ENCODE measurements around the gene NLE1. TPM values are rescaled to one million over a fixed set of nuclear protein-coding genes. Genes with fewer than 3 reads are reported as not detected.

Gene NLE1
- polyA plus RNA-seq, 1 donor (not counting 4 experiments of a cell fraction or from before 2014, with no cell fraction given): 13.5 TPM

DNA sequence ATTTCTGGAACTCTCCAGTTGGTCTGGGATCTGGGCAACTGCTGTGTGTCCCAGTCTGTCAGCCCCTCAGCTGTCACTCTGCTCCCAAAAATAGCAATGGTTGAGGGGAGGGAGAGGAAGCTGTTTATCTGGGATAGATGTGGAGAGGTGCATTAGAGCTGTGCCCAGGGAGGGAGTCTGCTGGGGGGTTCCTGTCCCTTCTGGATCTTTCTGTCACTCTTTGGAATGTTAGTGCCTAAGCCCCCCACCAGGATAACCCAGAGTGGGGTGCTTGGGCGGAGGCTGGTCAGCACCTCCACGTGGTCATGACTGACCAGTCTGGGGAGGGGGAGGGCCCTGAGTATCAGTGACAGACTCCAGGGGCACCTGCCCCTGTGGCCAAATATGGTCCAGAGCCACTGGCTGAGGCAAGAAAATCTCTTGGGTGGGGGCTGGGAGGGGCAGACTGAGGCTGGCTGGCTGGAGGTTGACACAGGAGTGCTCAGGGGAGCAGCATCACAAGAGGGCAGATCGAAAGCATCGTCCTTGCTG, 5.3 kb upstream of the NLE1 start, which contains the start of gene UNC45B:
Gene UNC45B (plus strand): TSS at position 443 of the 531 bp plus-strand sequence. CDS start 447 bp downstream, outside the sequence.
- Histone ChIP-seq H3K36me3 (ENCODE audit: control insufficient read depth in 2 of 2, extremely low read depth in 1 of 2, insufficient read depth in 2 of 2, low read length in 2 of 2) (no peaks in the 10 kb centered on the region), H3K9me3 (ENCODE audit: control insufficient read depth, low read depth, low read length) (no peaks in the 10 kb centered on the region), H3K9ac (ENCODE audit: control insufficient read depth, extremely low read depth, insufficient read depth, low read length) (no peak within 1 kb of the TSS), H3K27me3 (ENCODE audit: control insufficient read depth, extremely low read depth, insufficient read depth, low read length) (peaks cover 5% of the 10 kb centered on the region), H3K9me1 (ENCODE audit: control insufficient read depth, extremely low read depth, insufficient read depth, low read length) (no peaks in the 10 kb centered on the region), H4K20me1 (ENCODE audit: control insufficient read depth, extremely low read depth, insufficient read depth, low read length) (no peaks in the 10 kb centered on the region), H3K27ac (ENCODE audit: control insufficient read depth, insufficient read depth, low read length) (no peak within 1 kb of the TSS), H3K4me3 (ENCODE audit: control insufficient read depth in 2 of 3, extremely low read depth in 1 of 3, insufficient read depth in 2 of 3, low read depth in 1 of 3, low read length in 3 of 3) (no peak within 1 kb of the TSS), H3K4me1 (ENCODE audit: control insufficient read depth, extremely low read depth, insufficient read depth, low read length) (no peaks in the 10 kb centered on the region), H2AFZ (ENCODE audit: control insufficient read depth, low read length) (no peak within 1 kb of the TSS), H3K79me2 (ENCODE audit: control insufficient read depth, insufficient read depth, low read length) (no peaks in the 10 kb centered on the region), H3K4me2 (ENCODE audit: control insufficient read depth, extremely low read depth, insufficient read depth, low read depth, low read length) (no peak within 1 kb of the TSS)
- DNase-seq (ENCODE audit: low read depth, low spot score) (no peak), FAIRE-seq (no peak)
- TF ChIP-seq, protein P1, sequence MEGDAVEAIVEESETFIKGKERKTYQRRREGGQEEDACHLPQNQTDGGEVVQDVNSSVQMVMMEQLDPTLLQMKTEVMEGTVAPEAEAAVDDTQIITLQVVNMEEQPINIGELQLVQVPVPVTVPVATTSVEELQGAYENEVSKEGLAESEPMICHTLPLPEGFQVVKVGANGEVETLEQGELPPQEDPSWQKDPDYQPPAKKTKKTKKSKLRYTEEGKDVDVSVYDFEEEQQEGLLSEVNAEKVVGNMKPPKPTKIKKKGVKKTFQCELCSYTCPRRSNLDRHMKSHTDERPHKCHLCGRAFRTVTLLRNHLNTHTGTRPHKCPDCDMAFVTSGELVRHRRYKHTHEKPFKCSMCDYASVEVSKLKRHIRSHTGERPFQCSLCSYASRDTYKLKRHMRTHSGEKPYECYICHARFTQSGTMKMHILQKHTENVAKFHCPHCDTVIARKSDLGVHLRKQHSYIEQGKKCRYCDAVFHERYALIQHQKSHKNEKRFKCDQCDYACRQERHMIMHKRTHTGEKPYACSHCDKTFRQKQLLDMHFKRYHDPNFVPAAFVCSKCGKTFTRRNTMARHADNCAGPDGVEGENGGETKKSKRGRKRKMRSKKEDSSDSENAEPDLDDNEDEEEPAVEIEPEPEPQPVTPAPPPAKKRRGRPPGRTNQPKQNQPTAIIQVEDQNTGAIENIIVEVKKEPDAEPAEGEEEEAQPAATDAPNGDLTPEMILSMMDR (optimal IDR thresholded peaks at IDR 0.05 in 1 of 3, IDR thresholded peaks at IDR 0.05 in 1 of 3, conservative IDR thresholded peaks at IDR 0.05 in 1 of 3; ENCODE audit: extremely low read depth in 1 of 3, insufficient read depth in 2 of 3, low read length in 3 of 3): no peak
- dilution Hi-C loops (cut with MboI; ENCODE audit: extremely low pct_ligation_motif_present, low sequenced_read_pairs): no loop called here

DNA sequence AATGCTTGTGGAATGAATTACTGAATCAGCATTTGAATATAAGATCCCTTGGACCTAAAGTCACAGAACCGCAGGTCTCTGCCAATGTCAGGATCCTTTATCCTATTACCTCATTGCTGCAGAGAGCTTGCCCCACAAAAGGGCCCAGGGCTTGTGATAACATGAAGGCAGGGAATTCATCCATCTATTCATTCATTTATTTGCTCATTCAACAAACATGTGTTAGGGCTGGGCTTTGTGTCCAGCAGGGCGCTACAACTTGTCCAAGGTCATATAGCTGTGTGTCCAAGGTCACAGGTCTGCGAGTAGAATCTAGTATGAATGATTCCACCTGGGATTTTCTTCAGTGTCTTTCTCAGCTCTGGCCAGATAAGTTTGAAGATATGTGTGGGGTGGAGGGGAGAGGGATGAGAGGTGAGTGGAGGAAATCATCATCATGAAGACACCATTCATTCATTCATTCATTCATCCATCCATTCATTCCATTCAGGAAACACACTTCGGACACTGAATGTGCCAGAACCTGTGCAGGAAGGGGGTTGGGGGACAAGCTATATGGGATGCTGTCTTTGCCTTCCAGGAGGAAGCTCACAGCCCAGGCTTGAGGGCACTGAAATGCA, 4.2 kb upstream of the NLE1 start:
- no peaks in the 10 kb centered on the region for H3K9me3 ChIP-seq (ENCODE audit: control insufficient read depth, low read depth, low read length)
- H3K9me1 ChIP-seq (ENCODE audit: control insufficient read depth, extremely low read depth, insufficient read depth, low read length): no peaks in the 10 kb centered on the region
- no peaks in the 10 kb centered on the region for H4K20me1 ChIP-seq (ENCODE audit: control insufficient read depth, extremely low read depth, insufficient read depth, low read length)
- dilution Hi-C loops (cut with MboI; ENCODE audit: extremely low pct_ligation_motif_present, low sequenced_read_pairs): no loop called here
- no peak for TF ChIP-seq EZH2 (IDR thresholded peaks at IDR 0.05; ENCODE audit: low read length)
- TF ChIP-seq, protein P1 (optimal IDR thresholded peaks at IDR 0.05 in 1 of 3, IDR thresholded peaks at IDR 0.05 in 1 of 3, conservative IDR thresholded peaks at IDR 0.05 in 1 of 3; ENCODE audit: extremely low read depth in 1 of 3, insufficient read depth in 2 of 3, low read length in 3 of 3): no peak
- H3K27ac ChIP-seq (ENCODE audit: control insufficient read depth, insufficient read depth, low read length): no peak overlapping the region
- no peak overlapping the region for H3K4me2 ChIP-seq (ENCODE audit: control insufficient read depth, extremely low read depth, insufficient read depth, low read depth, low read length)
- FAIRE-seq (no peak), DNase-seq (ENCODE audit: low read depth, low spot score) (no peak)
- H3K36me3 ChIP-seq (ENCODE audit: control insufficient read depth in 2 of 2, extremely low read depth in 1 of 2, insufficient read depth in 2 of 2, low read length in 2 of 2): no peaks in the 10 kb centered on the region
- peaks cover 5% of the 10 kb centered on the region for H3K27me3 ChIP-seq (ENCODE audit: control insufficient read depth, extremely low read depth, insufficient read depth, low read length)
- H3K4me1 ChIP-seq (ENCODE audit: control insufficient read depth, extremely low read depth, insufficient read depth, low read length): no peaks in the 10 kb centered on the region
- peaks cover 7% of the 10 kb centered on the region for H3K79me2 ChIP-seq (ENCODE audit: control insufficient read depth, insufficient read depth, low read length)
- no peak overlapping the region for H3K9ac ChIP-seq (ENCODE audit: control insufficient read depth, extremely low read depth, insufficient read depth, low read length)
- H3K4me3 ChIP-seq (ENCODE audit: control insufficient read depth in 2 of 3, extremely low read depth in 1 of 3, insufficient read depth in 2 of 3, low read depth in 1 of 3, low read length in 3 of 3): no peak overlapping the region
- H2AFZ ChIP-seq (ENCODE audit: control insufficient read depth, low read length): no peak overlapping the region
